Panc1 (cell line): ENCODE data around the gene FHOD1.

Experiments used
- POLR2AphosphoS5 ChIP-seq: IDR thresholded peaks from 2 replicates; pipeline ENCODE4 v1.6.1; 2012; ENCODE audit warnings: mild to moderate bottlenecking, low read depth, low read length, moderate library complexity
- SIN3A ChIP-seq: IDR thresholded peaks from 2 replicates; pipeline ENCODE4 v1.6.1; 2012; ENCODE audit warnings: low read depth, mild to moderate bottlenecking, low read length, moderate library complexity, borderline replicate concordance; ENCODE audit not compliant: insufficient read depth
- TCF7L2 ChIP-seq: IDR thresholded peaks from 2 replicates; pipeline ENCODE4 v1.6.1; 2011; ENCODE audit warnings: mild to moderate bottlenecking, low read depth, low read length, inconsistent platforms
- TF ChIP-seq, protein P1 (sequence below): fragments of 450-650 bp; IDR thresholded peaks from 2 replicates; pipeline ENCODE4 v1.5.1; 2017; ENCODE audit warnings: mild to moderate bottlenecking

DNA sequence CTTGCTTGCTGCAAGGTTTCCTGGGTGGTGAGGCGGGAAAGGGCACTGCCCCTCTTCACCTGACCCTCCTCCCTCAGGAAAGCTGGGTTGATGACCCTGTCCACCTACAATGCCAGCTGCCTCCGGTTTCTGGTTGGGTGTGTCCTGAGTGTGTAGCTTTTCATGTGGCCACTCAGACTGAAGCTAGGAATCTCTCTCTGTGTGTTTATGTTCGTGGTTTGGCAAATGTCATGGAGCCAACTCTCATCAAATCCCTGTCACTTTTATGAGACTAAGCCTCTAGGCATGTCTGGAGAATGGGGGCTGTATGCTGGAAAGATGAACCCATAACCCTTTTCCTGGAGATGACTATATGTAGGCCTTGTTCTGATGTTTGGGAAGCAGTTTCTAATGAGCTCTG, 49.1 kb upstream of the FHOD1 start:
- no peak for TF ChIP-seq SIN3A
- TF ChIP-seq, protein P1, sequence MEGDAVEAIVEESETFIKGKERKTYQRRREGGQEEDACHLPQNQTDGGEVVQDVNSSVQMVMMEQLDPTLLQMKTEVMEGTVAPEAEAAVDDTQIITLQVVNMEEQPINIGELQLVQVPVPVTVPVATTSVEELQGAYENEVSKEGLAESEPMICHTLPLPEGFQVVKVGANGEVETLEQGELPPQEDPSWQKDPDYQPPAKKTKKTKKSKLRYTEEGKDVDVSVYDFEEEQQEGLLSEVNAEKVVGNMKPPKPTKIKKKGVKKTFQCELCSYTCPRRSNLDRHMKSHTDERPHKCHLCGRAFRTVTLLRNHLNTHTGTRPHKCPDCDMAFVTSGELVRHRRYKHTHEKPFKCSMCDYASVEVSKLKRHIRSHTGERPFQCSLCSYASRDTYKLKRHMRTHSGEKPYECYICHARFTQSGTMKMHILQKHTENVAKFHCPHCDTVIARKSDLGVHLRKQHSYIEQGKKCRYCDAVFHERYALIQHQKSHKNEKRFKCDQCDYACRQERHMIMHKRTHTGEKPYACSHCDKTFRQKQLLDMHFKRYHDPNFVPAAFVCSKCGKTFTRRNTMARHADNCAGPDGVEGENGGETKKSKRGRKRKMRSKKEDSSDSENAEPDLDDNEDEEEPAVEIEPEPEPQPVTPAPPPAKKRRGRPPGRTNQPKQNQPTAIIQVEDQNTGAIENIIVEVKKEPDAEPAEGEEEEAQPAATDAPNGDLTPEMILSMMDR, result no peak
- no peak for TF ChIP-seq POLR2AphosphoS5
- no peak for TF ChIP-seq TCF7L2
